Activated CD4-positive, CD25-positive, alpha-beta regulatory T cell treated with anti-CD3 and anti-CD28 coated beads, Interleukin-2, amount 50 U/mL, for 16 hours (primary cell): ENCODE data around the gene CD209.

Source experiments
- DNase-seq: peaks from one replicate; pipeline ENCODE4 v3.0.0-alpha.2; 2020; ENCODE audit warnings: low read depth, low spot score

Gene CD209

GRCh38 chr19:7739211-7739755, 8.1 kb downstream of the CD209 start:
- no peak for DNase-seq

GRCh38 chr19:7738023-7738422, 9.3 kb downstream of the CD209 start:
- no peak for DNase-seq

- DNase-seq, result no peak
Observed at GRCh38 chr19:7737215-7737614, 10.1 kb downstream of the CD209 start.

- no peak for DNase-seq
Observed at GRCh38 chr19:7736148-7736547, 11.2 kb downstream of the CD209 start.

- no peak for DNase-seq
Observed at GRCh38 chr19:7734220-7735203, 12.8 kb downstream of the CD209 start.

GRCh38 chr19:7733376-7733775, 14.0 kb downstream of the CD209 start:
- DNase-seq, result no peak

GRCh38 chr19:7732045-7732444, 15.3 kb downstream of the CD209 start, which contains the start of gene CLEC4G:
Gene CLEC4G, minus strand, starts transcription at chr19:7732110. Its CDS starts 8 bp downstream, at chr19:7732102.
- DNase-seq, result no peak

- DNase-seq, result no peak
Observed at GRCh38 chr19:7731615-7732014, 15.7 kb downstream of the CD209 start.

GRCh38 chr19:7731218-7731595, 16.1 kb downstream of the CD209 start:
- no peak for DNase-seq

GRCh38 chr19:7730286-7731217, 16.8 kb downstream of the CD209 start:
- no peak for DNase-seq

GRCh38 chr19:7729831-7730285, 17.5 kb downstream of the CD209 start:
- no peak for DNase-seq

GRCh38 chr19:7729211-7729610, 18.1 kb downstream of the CD209 start:
- DNase-seq, result no peak

- no peak for DNase-seq
Observed at GRCh38 chr19:7725791-7726190, 21.5 kb downstream of the CD209 start.

GRCh38 chr19:7722231-7722651, 25.1 kb downstream of the CD209 start:
- DNase-seq, result no peak

- no peak for DNase-seq
Observed at GRCh38 chr19:7720351-7720750, 27.0 kb downstream of the CD209 start.

- no peak for DNase-seq
Observed at GRCh38 chr19:7718668-7719067, 28.7 kb downstream of the CD209 start.

- DNase-seq, result no peak
Observed at GRCh38 chr19:7716762-7717161, 30.6 kb downstream of the CD209 start.

GRCh38 chr19:7715671-7716070, 31.7 kb downstream of the CD209 start:
- DNase-seq, result no peak

GRCh38 chr19:7710616-7711015, 36.7 kb downstream of the CD209 start:
- no peak for DNase-seq

GRCh38 chr19:7709932-7710460, 37.3 kb downstream of the CD209 start:
- no peak for DNase-seq

GRCh38 chr19:7706955-7707456, 40.3 kb downstream of the CD209 start:
- no peak for DNase-seq
